HG02798 (cell line): ENCODE data around the gene STXBP3.

Experiments
- ATAC-seq: cut with Tn5 transposase; IDR thresholded peaks from one replicate; pipeline ENCODE4 v1.9.1; 2021; ENCODE audit warnings: mild to moderate bottlenecking; ENCODE audit not compliant: unreplicated experiment, poor library complexity

The STXBP3 gene

DNA sequence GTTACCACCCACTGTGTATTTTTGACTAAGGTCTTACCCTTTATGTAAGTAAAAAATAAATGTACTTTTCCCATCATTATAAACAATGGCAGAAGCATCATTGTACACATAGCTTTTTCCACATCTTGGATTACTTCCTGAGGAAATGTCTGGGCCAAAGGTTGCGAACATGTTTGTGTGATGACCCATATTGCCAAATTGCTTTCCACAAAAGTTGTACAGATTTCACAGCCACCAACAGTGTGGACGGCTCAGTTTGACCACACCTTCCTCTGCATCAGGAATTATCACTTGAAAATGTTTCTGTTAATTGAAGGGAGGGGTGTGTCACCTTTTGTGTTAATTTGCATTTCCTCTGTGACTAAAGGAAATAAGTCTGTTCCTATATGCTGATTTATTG lies 84.8 kb downstream of the STXBP3 start:
- no peak for ATAC-seq

DNA sequence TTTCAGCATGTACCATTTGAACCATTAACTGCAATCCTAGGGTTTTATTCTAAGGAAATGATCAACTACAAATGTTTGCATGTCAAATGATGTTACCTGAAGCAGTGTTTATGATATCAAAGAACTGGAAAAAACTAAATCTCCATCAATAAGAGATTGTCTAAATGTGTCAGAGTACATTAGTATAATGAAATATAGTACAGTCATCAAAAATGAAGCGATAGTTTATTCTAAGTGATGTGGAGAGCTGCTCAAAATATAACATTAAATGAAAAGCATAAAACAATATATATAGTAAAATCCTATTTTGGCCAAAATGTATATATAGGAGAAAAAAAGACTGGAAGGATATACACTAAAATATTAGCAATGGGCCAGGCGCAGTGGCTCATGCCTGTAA lies 86.5 kb downstream of the STXBP3 start:
- no peak for ATAC-seq

- ATAC-seq, result no peak
Measured at GRCh38 chr1:108841703-108842102, 95.2 kb downstream of the STXBP3 start.

- no peak for ATAC-seq
Measured at GRCh38 chr1:108842525-108843181, 96.2 kb downstream of the STXBP3 start.

DNA sequence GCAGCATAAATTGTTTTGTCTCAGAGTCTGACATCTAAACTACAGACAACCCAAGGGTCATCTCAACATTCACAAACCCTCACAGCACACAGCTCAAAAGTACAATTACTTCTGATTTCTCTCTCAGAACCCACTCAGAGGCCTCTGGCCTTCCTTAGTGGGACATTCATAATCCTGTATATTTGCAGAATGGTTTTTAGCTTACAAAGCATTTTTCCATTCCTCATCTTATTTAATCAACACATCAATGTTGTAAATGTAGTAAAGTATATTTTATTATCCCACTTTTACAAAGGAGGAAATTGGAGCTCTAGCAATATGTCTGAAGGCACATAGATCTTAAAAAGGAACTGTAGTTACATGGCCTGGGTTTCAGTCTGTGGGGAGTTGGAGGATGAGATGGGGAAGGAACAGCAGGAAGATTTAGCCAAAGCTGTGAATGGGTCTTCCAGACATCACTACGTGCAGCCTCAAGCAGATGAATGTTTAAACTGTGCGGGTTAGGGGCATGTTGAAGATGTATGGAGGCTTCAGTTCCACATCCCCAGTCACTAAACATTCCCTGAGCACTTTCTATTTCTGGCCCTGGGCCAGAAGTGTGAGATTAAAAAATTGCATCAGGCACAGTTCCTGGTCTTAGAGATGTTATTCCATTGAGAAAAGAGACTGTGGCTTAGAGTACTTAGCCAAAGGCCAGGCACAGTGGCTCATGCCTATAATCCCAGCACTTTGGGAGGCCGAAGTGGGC lies 97.1 kb downstream of the STXBP3 start:
- no peak for ATAC-seq

- no peak for ATAC-seq
Measured at GRCh38 chr1:108845446-108845845, 99.0 kb downstream of the STXBP3 start.

GRCh38 chr1:108845991-108846390 lies 99.5 kb downstream of the STXBP3 start:
- no peak for ATAC-seq

DNA sequence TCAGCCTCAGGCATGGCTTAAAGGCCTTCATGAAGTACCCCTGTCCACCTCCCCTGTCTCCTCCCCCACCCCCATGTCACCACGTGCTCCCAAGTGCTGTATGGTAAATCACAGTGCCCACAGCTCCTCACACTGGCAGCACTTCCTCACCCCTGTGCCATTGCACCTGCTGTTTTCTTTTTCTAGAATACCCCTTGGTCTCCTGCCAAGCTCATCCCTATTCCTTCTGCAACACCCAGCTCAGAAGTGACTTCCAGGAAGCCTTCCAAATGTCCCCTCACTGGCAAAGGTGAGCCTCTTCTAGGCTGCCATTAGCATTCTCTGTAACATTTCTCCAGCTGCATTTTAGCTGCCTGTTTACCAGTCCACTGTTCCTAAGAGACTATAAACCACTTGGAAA lies 101.0 kb downstream of the STXBP3 start:
- no peak for ATAC-seq

DNA sequence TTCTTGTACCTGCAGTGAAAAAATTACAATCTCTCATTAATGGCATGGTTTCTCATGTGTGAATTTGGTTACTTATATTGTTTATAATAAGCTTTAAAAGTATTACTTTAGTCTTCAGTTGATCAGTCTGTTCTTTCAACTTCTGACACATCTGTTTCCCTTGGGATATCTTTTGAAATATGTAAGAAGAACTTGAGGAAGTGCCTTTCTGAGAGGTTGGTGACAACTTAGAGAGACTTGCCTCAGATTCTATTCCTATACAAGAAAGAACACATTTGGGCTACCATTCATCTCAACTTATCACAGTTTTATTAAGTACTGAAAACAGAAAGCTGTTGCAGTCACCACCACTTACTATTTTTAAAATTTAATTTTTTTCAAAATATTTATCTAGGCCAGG lies 102.3 kb downstream of the STXBP3 start:
- no peak for ATAC-seq

GRCh38 chr1:108850929-108851328 lies 104.5 kb downstream of the STXBP3 start:
- no peak for ATAC-seq

- ATAC-seq, result no peak
Measured at GRCh38 chr1:108851567-108851966, 105.1 kb downstream of the STXBP3 start.

GRCh38 chr1:108852221-108852975 lies 105.9 kb downstream of the STXBP3 start:
- no peak for ATAC-seq

DNA sequence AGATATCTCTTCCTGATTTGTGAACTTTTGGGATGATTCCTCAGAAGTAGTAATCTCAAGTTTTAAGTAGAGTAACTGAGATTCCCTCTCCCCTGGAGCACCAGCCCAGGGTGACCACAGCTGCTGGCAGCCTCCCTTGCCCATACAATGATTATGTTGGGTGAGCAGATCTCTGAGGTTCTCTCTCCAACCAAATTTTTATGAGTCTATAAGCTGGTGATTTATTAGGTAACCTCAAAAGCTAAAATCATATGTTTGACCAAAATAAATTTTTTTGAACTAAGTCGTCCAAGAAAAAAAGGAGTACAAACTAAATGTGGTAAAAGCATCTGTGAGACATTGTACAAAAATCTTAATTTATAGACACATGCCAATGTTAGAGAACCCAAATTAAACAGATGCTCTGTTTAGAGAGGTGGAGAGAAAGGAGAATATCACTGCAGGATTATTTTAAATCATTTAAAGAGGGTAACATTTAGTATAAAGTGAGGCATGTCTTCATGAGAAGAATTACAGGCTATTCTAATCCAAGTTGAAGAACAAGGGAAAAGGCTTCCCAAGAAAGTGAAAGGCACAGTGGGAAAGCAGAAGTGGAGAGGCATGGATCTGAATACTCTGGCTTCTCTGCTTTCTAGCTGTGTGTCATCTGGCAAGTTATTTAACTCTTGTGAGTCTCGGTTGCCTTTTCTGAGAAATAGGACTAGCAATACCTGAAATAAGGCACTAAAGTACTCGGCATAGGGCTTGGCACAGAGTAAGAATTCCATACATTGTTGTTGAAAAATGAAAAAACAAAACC lies 107.9 kb downstream of the STXBP3 start:
- ATAC-seq, result no peak

DNA sequence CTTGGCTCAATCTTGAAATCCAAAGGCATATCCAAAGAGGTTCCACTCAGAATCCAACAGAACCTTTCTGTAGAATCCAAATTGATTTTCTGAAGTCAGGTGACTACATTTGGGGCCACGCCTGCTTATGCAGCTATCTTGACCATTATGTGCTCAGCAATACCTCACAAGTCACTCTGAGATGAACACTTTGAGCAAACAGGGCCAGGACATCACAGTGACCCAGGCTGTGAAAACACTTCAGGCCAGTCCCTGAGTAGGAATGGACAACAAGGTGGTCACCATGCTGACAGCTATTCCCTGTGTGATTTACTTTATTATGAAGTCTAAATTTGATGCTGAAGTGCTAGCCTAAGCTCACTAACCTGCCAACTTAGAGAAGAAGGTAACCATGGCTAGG lies 110.5 kb downstream of the STXBP3 start, which contains the start of gene AKNAD1:
Gene AKNAD1 (minus strand): TSS at position 101 of the 400 bp plus-strand sequence. CDS start 4,430 bp downstream, outside the sequence.
- ATAC-seq, result no peak

DNA sequence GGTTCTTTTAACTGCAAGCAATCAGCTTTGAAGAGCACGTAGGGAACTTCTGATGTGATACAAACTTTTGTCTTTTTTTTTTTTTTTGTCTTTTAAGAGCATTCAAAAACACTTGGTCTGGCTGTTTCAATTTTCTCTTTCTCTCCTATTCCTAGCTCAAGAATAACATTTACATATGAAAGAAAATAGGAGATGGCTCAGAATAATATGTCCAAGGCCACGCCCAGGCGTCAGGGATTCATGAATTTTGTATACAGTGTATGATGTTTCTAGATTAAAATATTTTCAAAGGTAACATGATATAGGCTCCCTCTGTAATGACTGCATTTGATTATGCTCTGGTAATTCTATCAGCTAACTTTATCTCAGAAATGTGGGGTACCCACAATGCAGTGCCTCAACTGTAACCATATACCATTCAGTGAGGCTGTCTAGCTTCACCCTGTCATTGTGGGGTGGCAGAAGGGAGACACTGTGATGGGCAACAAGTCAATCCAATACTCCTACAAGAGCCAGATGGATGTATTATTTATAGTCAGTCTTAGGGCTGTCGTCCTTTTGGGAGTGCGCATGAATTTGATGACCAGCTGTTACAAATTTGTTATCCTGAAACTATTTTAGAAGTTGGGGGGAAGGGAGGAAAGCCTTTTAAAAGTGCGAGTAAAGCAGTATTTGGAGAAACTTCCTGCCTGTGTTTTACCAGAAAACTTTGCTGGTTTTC lies 111.9 kb downstream of the STXBP3 start:
- ATAC-seq, result no peak
